HepG2 (cell line): ENCODE data around the gene NINJ2. TPM values are rescaled to one million over a fixed set of nuclear protein-coding genes. Genes with fewer than 3 reads are reported as not detected.

Experiments
- CBX1 ChIP-seq: IDR thresholded peaks from one replicate; pipeline ENCODE4 v1.6.1; 2016; ENCODE audit warnings: antibody characterized with exemption, low read depth
- HCFC1 ChIP-seq: fragments of 150-350 bp; IDR thresholded peaks from 2 replicates; pipeline ENCODE4 v1.6.1; 2014; ENCODE audit warnings: low read depth, low read length
- JDP2 ChIP-seq: sonication (generic); formaldehyde crosslinking; IDR thresholded peaks from 2 replicates; pipeline ENCODE4 v1.8.1; 2022; ENCODE audit warnings: missing genetic modification reagents, borderline replicate concordance
- MIER2 ChIP-seq: IDR thresholded peaks from 2 replicates; pipeline ENCODE4 v1.6.1; 2016; ENCODE audit warnings: missing biosample characterization, missing genetic modification reagents
- NFYB ChIP-seq: sonication (generic); formaldehyde crosslinking; IDR thresholded peaks from 2 replicates; pipeline ENCODE4 v1.4.0; 2020; ENCODE audit warnings: missing genetic modification reagents
- RARA ChIP-seq: IDR thresholded peaks from 2 replicates; pipeline ENCODE4 v1.6.1; 2016; ENCODE audit warnings: missing genetic modification reagents, missing compliant biosample characterization
- RORA ChIP-seq: sonication (generic); formaldehyde crosslinking; IDR thresholded peaks from 2 replicates; pipeline ENCODE4 v1.5.0; 2020; ENCODE audit warnings: mild to moderate bottlenecking, missing genetic modification reagents, moderate library complexity
- SIN3B ChIP-seq: fragments of 150-350 bp; IDR thresholded peaks from 2 replicates; pipeline ENCODE4 v1.6.1; 2014; ENCODE audit warnings: low read length
- TP53 ChIP-seq: sonication (generic); formaldehyde crosslinking; conservative IDR thresholded peaks from 2 replicates; pipeline ENCODE4 v1.4.0; 2020; ENCODE audit warnings: missing genetic modification reagents
- WIZ ChIP-seq: sonication (generic); formaldehyde crosslinking; IDR thresholded peaks from 2 replicates; pipeline ENCODE4 v1.5.1; 2020; ENCODE audit warnings: mild to moderate bottlenecking, missing genetic modification reagents
- ZMYM3 ChIP-seq: sonication (generic); formaldehyde crosslinking; IDR thresholded peaks from 2 replicates; pipeline ENCODE4 v1.5.1; 2020; ENCODE audit warnings: mild to moderate bottlenecking, missing genetic modification reagents
- ZNF124 ChIP-seq: sonication (generic); formaldehyde crosslinking; IDR thresholded peaks from 2 replicates; pipeline ENCODE4 v1.4.0; 2020; ENCODE audit warnings: missing genetic modification reagents
- ZNF232 ChIP-seq: sonication (generic); formaldehyde crosslinking; IDR thresholded peaks from 2 replicates; pipeline ENCODE4 v1.4.0; 2020; ENCODE audit warnings: missing genetic modification reagents, borderline replicate concordance
- ZNF33A ChIP-seq: sonication (generic); formaldehyde crosslinking; IDR thresholded peaks from 2 replicates; pipeline ENCODE4 v1.5.1; 2020; ENCODE audit warnings: missing genetic modification reagents, mild to moderate bottlenecking, moderate library complexity, borderline replicate concordance
- polyA plus RNA-seq, 8 experiments: library from polyadenylated mRNA; depleted of rRNA in 3 of 8; stranded (reverse) in 7 of 8; unstranded in 1 of 8; fragments of >200 nt; fragmentation: Illumina TruSeq in 4 of 8; extraction: Trizol in 4 of 8; gene quantifications; 2 replicates each; pipeline versions ENCODE4 v1.2.1 to v1.2.3, GENCODE V29; 2011 to 2016; ENCODE audit warnings: low read depth in 4 of 8, missing spikeins in 1 of 8, mixed read lengths in 1 of 8; ENCODE audit not compliant: insufficient read depth in 1 of 8
- total RNA-seq, 5 experiments: library from RNA; depleted of rRNA; stranded (reverse); fragments of >200 nt; fragmentation: Illumina TruSeq; extraction: Trizol; gene quantifications; 2 replicates each; pipeline ENCODE4 v1.2.3, GENCODE V29; 2016; ENCODE audit warnings: low read depth in 1 of 5
- TF ChIP-seq, protein P1 (sequence below): sonication (generic); formaldehyde crosslinking; IDR thresholded peaks from 2 replicates; pipeline ENCODE4 v1.4.0; 2020; ENCODE audit warnings: missing genetic modification reagents, borderline replicate concordance
- TF ChIP-seq, protein P2 (sequence below): sonication (generic); formaldehyde crosslinking; IDR thresholded peaks from 2 replicates; pipeline ENCODE4 v1.4.0; 2020; ENCODE audit warnings: missing genetic modification reagents, mild to moderate bottlenecking, borderline replicate concordance

NINJ2 gene
- total and polyA plus RNA-seq, 2 of the 13 experiments (the other 11 are each of a cell fraction or from before 2014, with no cell fraction given), result 0.62 to 3.8 TPM

DNA sequence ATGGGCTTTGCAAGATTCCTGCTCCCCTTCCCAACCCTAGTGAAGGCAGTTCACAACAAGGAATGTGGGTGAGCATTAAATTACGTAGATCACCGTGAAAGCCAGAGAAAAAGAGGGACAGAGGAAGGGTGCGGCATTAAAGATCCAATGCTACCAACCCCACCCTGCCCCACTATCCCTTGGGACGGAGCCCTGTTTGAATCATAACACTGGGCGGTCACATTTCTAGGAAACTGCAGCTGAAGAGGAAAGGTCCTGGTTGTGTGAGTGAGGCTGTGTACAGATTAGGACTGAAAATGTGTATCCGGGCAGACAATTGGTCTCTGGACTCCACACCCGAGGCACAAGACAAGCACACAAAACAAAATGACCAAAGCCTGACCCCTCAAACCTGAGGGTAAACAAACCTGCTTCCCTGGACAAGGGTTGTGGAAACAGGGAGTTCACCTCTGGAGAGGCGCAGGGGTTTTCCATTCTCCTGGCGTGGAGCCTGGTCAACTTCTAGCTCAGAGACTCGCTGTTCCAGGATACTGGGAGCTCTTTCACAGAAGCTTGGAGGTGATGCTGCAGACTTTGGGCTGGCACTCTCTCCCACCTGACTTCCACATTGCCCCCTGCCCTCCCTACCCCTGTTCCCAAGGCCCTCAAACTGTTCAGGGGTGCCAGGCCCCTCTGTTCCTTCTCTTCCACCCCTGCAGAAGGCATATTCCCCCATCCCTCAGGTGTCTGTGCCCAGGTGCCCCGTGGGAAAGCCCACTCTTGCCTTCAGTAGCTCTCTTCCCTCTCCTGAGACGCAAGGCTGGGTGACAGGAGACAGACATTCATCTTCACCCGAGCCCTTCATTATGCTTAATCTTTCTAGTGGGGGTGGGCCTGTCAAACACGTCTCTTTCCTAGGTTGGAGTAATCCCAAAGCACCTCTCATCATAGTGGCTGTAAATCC, 16.5 kb downstream of the NINJ2 start (continued):
- no peak for TF ChIP-seq SIN3B
- no peak; the same call in 1 of the 2 replicates for TF ChIP-seq WIZ
- TF ChIP-seq RORA (CRISPR knock-in tag), result no peak
- TF ChIP-seq RARA (CRISPR knock-in tag), result peak; percentile 100
- TF ChIP-seq CBX1, result no peak
- TF ChIP-seq, protein P1, sequence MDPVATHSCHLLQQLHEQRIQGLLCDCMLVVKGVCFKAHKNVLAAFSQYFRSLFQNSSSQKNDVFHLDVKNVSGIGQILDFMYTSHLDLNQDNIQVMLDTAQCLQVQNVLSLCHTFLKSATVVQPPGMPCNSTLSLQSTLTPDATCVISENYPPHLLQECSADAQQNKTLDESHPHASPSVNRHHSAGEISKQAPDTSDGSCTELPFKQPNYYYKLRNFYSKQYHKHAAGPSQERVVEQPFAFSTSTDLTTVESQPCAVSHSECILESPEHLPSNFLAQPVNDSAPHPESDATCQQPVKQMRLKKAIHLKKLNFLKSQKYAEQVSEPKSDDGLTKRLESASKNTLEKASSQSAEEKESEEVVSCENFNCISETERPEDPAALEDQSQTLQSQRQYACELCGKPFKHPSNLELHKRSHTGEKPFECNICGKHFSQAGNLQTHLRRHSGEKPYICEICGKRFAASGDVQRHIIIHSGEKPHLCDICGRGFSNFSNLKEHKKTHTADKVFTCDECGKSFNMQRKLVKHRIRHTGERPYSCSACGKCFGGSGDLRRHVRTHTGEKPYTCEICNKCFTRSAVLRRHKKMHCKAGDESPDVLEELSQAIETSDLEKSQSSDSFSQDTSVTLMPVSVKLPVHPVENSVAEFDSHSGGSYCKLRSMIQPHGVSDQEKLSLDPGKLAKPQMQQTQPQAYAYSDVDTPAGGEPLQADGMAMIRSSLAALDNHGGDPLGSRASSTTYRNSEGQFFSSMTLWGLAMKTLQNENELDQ (CRISPR knock-in tag), result no peak
- peak; percentile 91 for TF ChIP-seq ZNF124 (CRISPR knock-in tag)
- TF ChIP-seq MIER2 (CRISPR knock-in tag), result peak; percentile 77
- TF ChIP-seq NFYB (CRISPR knock-in tag), result no peak
- no peak for TF ChIP-seq HCFC1
- TF ChIP-seq, protein P2, sequence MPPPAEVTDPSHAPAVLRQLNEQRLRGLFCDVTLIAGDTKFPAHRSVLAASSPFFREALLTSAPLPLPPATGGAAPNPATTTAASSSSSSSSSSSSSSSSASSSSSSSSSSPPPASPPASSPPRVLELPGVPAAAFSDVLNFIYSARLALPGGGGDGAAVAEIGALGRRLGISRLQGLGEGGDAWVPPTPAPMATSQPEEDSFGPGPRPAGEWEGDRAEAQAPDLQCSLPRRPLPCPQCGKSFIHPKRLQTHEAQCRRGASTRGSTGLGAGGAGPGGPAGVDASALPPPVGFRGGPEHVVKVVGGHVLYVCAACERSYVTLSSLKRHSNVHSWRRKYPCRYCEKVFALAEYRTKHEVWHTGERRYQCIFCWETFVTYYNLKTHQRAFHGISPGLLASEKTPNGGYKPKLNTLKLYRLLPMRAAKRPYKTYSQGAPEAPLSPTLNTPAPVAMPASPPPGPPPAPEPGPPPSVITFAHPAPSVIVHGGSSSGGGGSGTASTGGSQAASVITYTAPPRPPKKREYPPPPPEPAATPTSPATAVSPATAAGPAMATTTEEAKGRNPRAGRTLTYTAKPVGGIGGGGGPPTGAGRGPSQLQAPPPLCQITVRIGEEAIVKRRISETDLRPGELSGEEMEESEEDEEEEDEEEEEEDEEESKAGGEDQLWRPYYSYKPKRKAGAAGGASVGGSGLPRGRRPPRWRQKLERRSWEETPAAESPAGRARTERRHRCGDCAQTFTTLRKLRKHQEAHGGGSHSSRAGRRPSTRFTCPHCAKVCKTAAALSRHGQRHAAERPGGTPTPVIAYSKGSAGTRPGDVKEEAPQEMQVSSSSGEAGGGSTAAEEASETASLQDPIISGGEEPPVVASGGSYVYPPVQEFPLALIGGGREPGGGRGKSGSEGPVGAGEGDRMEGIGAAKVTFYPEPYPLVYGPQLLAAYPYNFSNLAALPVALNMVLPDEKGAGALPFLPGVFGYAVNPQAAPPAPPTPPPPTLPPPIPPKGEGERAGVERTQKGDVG (CRISPR knock-in tag), result no peak
- no peak for TF ChIP-seq TP53
- peak; percentile 66; the same call in 1 of the 2 replicates for TF ChIP-seq ZNF232 (CRISPR knock-in tag)
- no peak for TF ChIP-seq JDP2
- TF ChIP-seq ZMYM3 (CRISPR knock-in tag), result peak; percentile 89
- no peak for TF ChIP-seq ZNF33A (CRISPR knock-in tag)
